Measurements from ENCODE around the gene PLAU.

- TF ChIP-seq BHLHE40 (IDR thresholded peaks at IDR 0.05; ENCODE audit: borderline replicate concordance), result no peak
- no peak for TF ChIP-seq SP1 (IDR thresholded peaks at IDR 0.05)
- TF ChIP-seq FOXK2 (IDR thresholded peaks at IDR 0.05), result no peak
- no peak for TF ChIP-seq FOXM1 (IDR thresholded peaks at IDR 0.05; ENCODE audit: borderline replicate concordance)
- no peak for TF ChIP-seq ELF4 (IDR thresholded peaks at IDR 0.05)
- no peak for TF ChIP-seq TARDBP (IDR thresholded peaks at IDR 0.05)
- no peak for TF ChIP-seq FOXA1 (IDR thresholded peaks at IDR 0.05)
- no peak for TF ChIP-seq ZNF384 (IDR thresholded peaks at IDR 0.05)
- TF ChIP-seq L3MBTL2 (conservative IDR thresholded peaks at IDR 0.05), result no peak
- TF ChIP-seq PKNOX1 (IDR thresholded peaks at IDR 0.05), result no peak
- TF ChIP-seq NFRKB (IDR thresholded peaks at IDR 0.05), result no peak
- TF ChIP-seq SUZ12 (IDR thresholded peaks at IDR 0.05), result no peak
- TF ChIP-seq ARNT (IDR thresholded peaks at IDR 0.05), result no peak
Observed at GRCh38 chr10:73897693-73898092, 13.2 kb upstream of the PLAU start.

All from HEK293T (cell line).